GM21576 (cell line): ENCODE data around the gene KCNS1.

Source experiments
- ATAC-seq: cut with Tn5 transposase; IDR thresholded peaks from one replicate; pipeline ENCODE4 v1.9.1; 2021; ENCODE audit warnings: mild to moderate bottlenecking, moderate library complexity; ENCODE audit not compliant: unreplicated experiment

Gene KCNS1

DNA sequence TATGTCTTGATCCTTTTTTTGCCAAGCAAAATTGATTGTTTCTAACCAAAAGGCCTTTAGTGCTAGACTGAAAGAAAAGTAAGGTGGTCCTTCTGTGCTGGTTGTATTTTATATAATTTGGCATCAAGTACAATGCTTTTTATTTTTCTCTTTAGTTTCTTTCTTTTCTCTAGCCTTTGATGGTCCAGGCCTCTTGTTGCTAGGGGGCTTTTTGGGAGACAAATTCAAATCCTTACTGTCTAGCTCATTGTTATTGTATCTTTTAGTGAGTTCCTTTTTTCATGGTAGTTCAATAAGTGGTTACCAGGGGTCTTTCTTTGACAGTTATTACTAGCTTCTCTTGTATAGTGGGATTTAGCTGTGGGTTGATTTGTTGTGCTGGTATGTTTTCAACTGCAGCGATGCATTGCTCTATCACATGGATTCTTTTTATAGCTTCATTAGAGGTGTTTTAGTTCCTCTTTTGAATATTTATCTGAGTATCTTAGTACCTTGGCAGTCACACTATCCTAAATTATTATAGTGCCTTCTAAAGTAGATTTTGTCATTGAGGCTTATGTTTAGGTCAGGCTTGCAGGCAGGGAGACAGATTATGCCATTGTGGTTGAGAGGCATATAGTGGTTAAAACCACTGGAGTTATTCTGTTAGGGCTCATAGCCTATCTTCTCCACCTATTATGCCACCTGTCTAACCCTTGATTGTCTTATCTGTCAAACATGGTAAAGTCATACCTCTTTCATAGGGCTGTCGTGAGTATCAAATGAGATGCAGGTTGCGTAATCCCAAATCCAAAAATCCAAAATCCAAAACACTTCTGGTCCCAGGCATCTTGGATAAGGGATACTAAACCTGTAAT, 49.5 kb downstream of the KCNS1 start:
- no peak for ATAC-seq

DNA sequence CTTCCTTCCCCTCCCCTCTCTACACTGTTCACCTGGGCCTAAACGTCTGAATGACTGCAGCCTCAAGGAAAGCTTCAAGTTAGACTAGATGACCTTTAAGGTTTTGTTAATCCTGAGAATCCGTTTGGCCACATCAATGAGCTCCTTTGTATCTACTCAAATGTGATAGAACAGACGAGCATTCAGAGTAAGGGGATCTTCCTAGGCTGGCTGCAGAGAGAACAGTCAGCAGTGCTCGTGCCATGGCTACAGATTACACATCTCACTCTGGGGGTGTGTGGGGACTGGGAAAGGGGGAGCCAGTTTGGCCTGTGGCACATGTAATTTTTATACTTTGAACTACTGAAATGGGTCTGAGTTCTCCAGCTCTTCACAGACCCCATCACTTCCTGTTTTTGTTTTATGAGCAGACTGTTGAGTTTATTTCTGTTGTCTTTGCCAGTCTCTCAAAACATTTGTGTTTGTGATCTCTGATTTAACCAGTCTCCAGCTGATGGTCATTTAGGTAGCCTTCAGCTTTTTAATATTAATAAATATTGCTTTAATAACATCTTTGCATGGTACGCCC, 50.9 kb downstream of the KCNS1 start:
- no peak for ATAC-seq

DNA sequence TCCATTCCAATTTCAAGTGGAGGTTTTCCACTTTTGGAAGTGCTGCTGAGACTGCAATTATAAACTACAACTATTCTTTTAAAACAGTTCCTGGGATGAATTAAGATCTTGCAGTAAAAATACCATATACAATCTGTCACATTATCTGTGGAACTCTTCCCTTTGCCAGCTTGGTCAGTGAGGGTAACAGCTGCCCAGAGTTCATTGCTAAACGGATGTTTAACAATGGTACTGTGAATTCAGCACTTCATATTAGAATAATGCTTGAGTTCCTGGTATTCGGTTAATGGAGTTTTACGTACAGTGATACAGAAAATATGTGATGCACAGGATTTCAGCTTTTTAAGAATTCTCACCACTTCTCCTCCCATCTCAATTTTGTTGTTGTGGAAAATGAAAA, 51.5 kb downstream of the KCNS1 start:
- ATAC-seq: no peak

DNA sequence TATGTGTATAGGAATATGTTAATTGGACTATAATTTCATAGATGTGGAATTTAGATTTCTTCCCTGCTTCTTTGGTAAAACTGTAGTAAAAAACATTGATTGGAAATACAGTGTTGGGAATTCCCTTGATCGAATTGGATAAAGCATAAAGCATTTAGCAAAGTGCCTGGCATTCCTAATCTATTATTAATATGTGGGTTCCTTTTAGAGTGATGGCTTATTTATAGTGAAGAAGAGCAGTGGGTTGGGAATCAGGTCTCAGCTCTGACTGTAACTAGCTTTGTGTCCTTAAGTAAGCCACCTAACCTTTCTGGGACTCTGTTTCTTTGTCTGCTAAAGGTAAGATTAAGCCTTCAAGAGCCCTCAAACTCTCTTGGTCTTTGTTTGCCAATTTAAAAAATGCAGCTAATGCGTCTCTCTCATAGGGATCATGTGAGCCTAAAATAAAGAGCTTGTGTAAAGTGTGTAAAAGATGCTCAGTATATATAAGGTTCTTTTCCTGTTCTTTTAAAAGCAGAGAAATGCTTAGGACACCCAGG, 53.3 kb downstream of the KCNS1 start:
- ATAC-seq: no peak

DNA sequence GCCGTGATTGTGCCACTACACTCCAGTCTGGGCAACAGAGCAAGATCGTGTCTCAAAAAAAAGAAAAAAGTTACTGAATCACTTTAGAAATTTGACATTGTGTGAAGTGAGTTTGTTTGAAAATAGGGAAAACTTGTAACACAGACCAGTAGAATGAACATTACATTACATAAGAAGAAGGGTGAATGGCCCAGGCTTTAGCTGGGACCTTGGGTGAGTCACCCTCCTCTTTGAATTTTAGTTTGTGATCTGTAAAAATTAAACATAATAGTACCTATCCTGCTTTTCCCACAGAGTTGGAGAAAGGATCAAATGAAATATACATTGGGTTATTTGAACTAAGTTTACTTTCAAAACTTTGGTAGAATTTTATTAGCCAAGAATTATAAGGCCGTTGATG, 56.3 kb downstream of the KCNS1 start:
- no peak for ATAC-seq

DNA sequence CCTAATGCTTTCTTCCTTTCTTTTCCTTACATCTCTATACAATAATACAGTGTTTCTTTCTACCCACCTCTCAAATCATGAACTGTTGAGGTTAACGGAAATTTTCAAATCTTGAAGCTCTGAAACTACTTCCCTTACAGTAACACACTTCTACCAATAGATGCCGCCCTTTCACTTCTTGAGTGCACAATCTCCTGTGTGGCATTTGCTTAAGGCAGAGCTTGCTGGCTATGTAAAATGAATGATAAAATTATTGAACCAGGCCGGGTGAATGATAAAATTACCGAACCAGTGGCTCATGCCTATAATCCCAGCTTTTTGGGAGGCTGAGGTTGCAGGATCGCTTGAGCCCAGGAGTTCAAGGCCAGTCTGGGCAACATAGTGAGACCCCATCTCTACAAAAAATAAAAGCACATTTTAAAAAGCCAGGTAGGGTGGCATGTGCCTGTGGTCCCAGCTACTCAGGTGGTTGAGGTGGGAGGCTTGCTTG, 56.8 kb downstream of the KCNS1 start:
- ATAC-seq: no peak

DNA sequence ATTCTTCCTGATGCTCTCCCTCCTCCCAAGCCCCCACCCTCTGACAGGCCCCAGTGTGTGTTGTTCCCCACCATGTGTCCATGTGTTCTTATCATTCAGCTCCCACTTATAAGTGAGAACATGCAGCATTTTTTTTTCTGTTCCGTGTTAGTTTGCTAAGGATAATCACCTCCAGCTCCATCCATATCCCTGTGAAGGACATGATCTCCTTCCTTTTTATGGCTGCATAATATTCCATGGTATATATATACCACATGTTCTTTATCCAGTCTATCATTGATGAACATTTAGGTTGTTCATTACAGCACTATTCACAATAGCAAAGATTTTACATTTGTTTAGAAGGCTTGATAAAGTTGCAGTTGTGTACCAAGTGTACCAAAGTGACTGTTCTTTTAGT, 57.9 kb downstream of the KCNS1 start:
- ATAC-seq: no peak
